DND-41 (cell line): ENCODE measurements around the gene NRG3.

Experiments used
- ATAC-seq: fragments of 200-7000 bp; cut with Tn5 transposase; 3 replicates; pipeline ENCODE4 v1.9.1; 2021; ENCODE audit warnings: low read depth; ENCODE audit not compliant: insufficient read depth
- DNase-seq: peaks from one replicate; pipeline ENCODE4 v3.0.0-alpha.2; 2020
- H2AFZ ChIP-seq: 2 replicates; pipeline ENCODE4 v1.6.0; 2012; ENCODE audit warnings: low read depth, low read length
- H3K27ac ChIP-seq: 2 replicates; pipeline ENCODE4 v1.5.1; 2012; ENCODE audit warnings: low read length, inconsistent platforms
- H3K27me3 ChIP-seq: fragments of 200-600 bp; sonication (generic); 2 replicates; pipeline ENCODE4 v1.6.0; 2012; ENCODE audit warnings: low read length, mild to moderate bottlenecking, inconsistent platforms; ENCODE audit not compliant: insufficient read depth, poor library complexity
- H3K36me3 ChIP-seq: 2 replicates; pipeline ENCODE4 v1.5.1; 2012; ENCODE audit warnings: low read length, inconsistent platforms; ENCODE audit not compliant: insufficient read depth
- H3K4me1 ChIP-seq: 2 replicates; pipeline ENCODE4 v1.5.1; 2012; ENCODE audit warnings: mild to moderate bottlenecking, low read length; ENCODE audit not compliant: insufficient read depth
- H3K4me2 ChIP-seq: 2 replicates; pipeline ENCODE4 v1.6.0; 2012; ENCODE audit warnings: mild to moderate bottlenecking, moderate library complexity, low read length, inconsistent platforms; ENCODE audit not compliant: insufficient read depth
- H3K4me3 ChIP-seq, 2 experiments: fragments of 200-600 bp in 1 of 2; shearing (Covaris generic) in 1 of 2; 2 replicates each; pipeline ENCODE4 v1.5.1; 2012 to 2016; ENCODE audit warnings: inconsistent platforms in 2 of 2, low read length in 2 of 2, mild to moderate bottlenecking in 2 of 2, low read depth in 1 of 2, moderate library complexity in 1 of 2
- H3K79me2 ChIP-seq: 2 replicates; pipeline ENCODE4 v1.6.0; 2012; ENCODE audit warnings: low read length, inconsistent platforms; ENCODE audit not compliant: insufficient read depth
- H3K9ac ChIP-seq: 2 replicates; pipeline ENCODE4 v1.6.0; 2012; ENCODE audit warnings: low read depth, mild to moderate bottlenecking, inconsistent platforms, low read length, moderate library complexity
- H3K9me3 ChIP-seq: 2 replicates; pipeline ENCODE4 v1.5.1; 2012; ENCODE audit warnings: low read length, moderate library complexity, mild to moderate bottlenecking, inconsistent platforms; ENCODE audit not compliant: insufficient read depth, severe bottlenecking
- H4K20me1 ChIP-seq: 2 replicates; pipeline ENCODE4 v1.6.0; 2012; ENCODE audit warnings: low read length; ENCODE audit not compliant: insufficient read depth
- CTCF ChIP-seq: IDR thresholded peaks from 2 replicates; pipeline ENCODE4 v1.5.1; 2012; ENCODE audit warnings: borderline replicate concordance, low read length, moderate library complexity, mild to moderate bottlenecking; ENCODE audit not compliant: poor library complexity, severe bottlenecking; ENCODE audit errors: extremely low read depth
- EZH2 ChIP-seq: IDR thresholded peaks from 3 replicates; pipeline ENCODE4 v1.6.1; 2012; ENCODE audit warnings: borderline replicate concordance, low read depth, mild to moderate bottlenecking, moderate library complexity, low read length, inconsistent platforms; ENCODE audit not compliant: severe bottlenecking

NRG3 gene

GRCh38 chr10:82027711-82028110 is 152.7 kb downstream of the NRG3 start:
- Histone ChIP-seq H3K36me3 (no peaks in the 10 kb centered on the region), H2AFZ (no peak overlapping the region), H3K27ac (no peak overlapping the region), H3K27me3 (no peaks in the 10 kb centered on the region), H3K9me3 (no peaks in the 10 kb centered on the region), H4K20me1 (no peaks in the 10 kb centered on the region), H3K4me1 (no peaks in the 10 kb centered on the region), H3K79me2 (no peaks in the 10 kb centered on the region), H3K9ac (no peak overlapping the region), H3K4me3 (no peak overlapping the region), H3K4me2 (no peak overlapping the region)
- ATAC-seq: no peak
- DNase-seq: no peak
- TF ChIP-seq EZH2 (no peak), CTCF (no peak)

DNA sequence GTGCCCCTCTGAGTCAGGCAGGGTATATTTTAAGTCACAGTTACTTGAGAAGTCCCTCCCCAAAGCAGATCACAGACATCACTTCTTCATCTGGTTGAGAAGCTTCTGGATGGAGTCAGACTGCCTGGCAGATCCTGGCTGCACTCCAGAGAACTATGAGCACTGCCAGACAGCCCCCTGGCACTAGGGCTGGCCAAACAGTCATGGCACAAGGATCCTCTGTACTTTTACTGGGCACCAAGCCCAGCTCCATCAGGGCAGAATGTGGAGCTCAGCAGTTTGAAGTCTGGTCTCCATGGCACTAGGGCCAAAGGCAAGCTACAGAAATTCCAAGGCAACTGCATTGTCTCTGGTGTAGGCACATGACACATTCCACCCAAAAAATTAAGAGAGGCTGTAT is 162.1 kb downstream of the NRG3 start:
- DNase-seq: no peak
- TF ChIP-seq CTCF (no peak), EZH2 (no peak)

DNA sequence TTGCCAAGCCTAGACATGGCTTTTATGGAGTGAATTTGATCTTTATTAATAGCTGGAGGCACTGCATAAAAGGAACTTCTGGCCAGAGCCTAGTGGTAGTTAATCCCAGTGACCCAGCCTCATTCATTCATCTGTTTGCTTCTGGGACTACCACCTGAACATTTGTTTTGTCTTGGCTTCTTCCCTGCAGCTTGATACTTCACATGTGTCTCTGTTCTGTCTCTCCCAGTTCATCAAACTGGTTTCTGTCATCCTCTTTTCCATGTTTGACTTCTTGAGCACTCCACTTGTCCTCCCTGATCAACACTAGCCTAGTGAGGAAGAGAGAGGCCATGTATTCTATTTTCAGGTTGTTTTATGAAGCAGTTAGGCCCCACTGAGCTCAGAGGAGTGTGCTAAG is 163.6 kb downstream of the NRG3 start:
- H3K27ac ChIP-seq: no peak overlapping the region
- no peaks in the 10 kb centered on the region for H3K36me3 ChIP-seq
- H4K20me1 ChIP-seq: no peaks in the 10 kb centered on the region
- ATAC-seq (no peak), DNase-seq (no peak)
- TF ChIP-seq CTCF: no peak
- TF ChIP-seq EZH2: no peak
- no peak overlapping the region for H3K4me3 ChIP-seq
- H3K9ac ChIP-seq: no peak overlapping the region
- H3K79me2 ChIP-seq: no peaks in the 10 kb centered on the region
- no peaks in the 10 kb centered on the region for H3K27me3 ChIP-seq
- H2AFZ ChIP-seq: no peak overlapping the region
- no peaks in the 10 kb centered on the region for H3K9me3 ChIP-seq
- H3K4me2 ChIP-seq: no peak overlapping the region
- H3K4me1 ChIP-seq: no peaks in the 10 kb centered on the region

More for the DNA sequence above, 162.1 kb downstream of the NRG3 start:
- no peak for ATAC-seq
- H3K9ac ChIP-seq: no peak overlapping the region
- H3K36me3 ChIP-seq: no peaks in the 10 kb centered on the region
- H2AFZ ChIP-seq: no peak overlapping the region
- no peaks in the 10 kb centered on the region for H3K79me2 ChIP-seq
- no peaks in the 10 kb centered on the region for H4K20me1 ChIP-seq
- H3K9me3 ChIP-seq: no peaks in the 10 kb centered on the region
- H3K4me3 ChIP-seq: no peak overlapping the region
- no peaks in the 10 kb centered on the region for H3K27me3 ChIP-seq
- H3K4me2 ChIP-seq: no peak overlapping the region
- no peak overlapping the region for H3K27ac ChIP-seq
- no peaks in the 10 kb centered on the region for H3K4me1 ChIP-seq

GRCh38 chr10:82040336-82040735 is 165.3 kb downstream of the NRG3 start:
- Histone ChIP-seq H3K27me3 (no peaks in the 10 kb centered on the region), H3K36me3 (no peaks in the 10 kb centered on the region), H3K79me2 (no peaks in the 10 kb centered on the region), H3K27ac (no peak overlapping the region), H3K4me1 (no peaks in the 10 kb centered on the region), H2AFZ (no peak overlapping the region), H3K4me2 (no peak overlapping the region), H3K4me3 (no peak overlapping the region), H3K9ac (no peak overlapping the region), H4K20me1 (no peaks in the 10 kb centered on the region), H3K9me3 (no peaks in the 10 kb centered on the region)
- ATAC-seq (no peak), DNase-seq (no peak)
- no peak for TF ChIP-seq CTCF
- no peak for TF ChIP-seq EZH2
